Measurements from ENCODE around the gene COL5A1. TPM values are rescaled to one million over a fixed set of nuclear protein-coding genes. Genes with fewer than 3 reads are reported as not detected.
"Not testable (repeated sequence)": the region's sequence is repeated elsewhere in the genome, so short reads cannot be mapped to it uniquely, and the experiment has no call there.

The COL5A1 gene
- total RNA-seq, 4 donors from 2014 or later, result 13.3 to 55.0 (median 27.0) TPM

- no peak for TF ChIP-seq CTCF (IDR thresholded peaks at IDR 0.05)
- no peak for ATAC-seq (ENCODE audit: low FRiP score)
- DNase-seq (ENCODE audit: low spot score), result no peak
Measured at GRCh38 chr9:134710271-134710540, 68.6 kb downstream of the COL5A1 start.

- DNase-seq (ENCODE audit: low spot score), result no peak
- ATAC-seq (ENCODE audit: low FRiP score), result no peak
- TF ChIP-seq CTCF (IDR thresholded peaks at IDR 0.05), result no peak
Measured at GRCh38 chr9:134710901-134711300, 69.3 kb downstream of the COL5A1 start.

GRCh38 chr9:134712243-134712642 is 70.6 kb downstream of the COL5A1 start:
- no peak for TF ChIP-seq CTCF (IDR thresholded peaks at IDR 0.05)
- ATAC-seq (ENCODE audit: low FRiP score) (no peak), DNase-seq (ENCODE audit: low spot score) (no peak)

GRCh38 chr9:134712926-134713325 is 71.3 kb downstream of the COL5A1 start:
- ATAC-seq (ENCODE audit: low FRiP score) (no peak), DNase-seq (ENCODE audit: low spot score) (no peak)
- no peak for TF ChIP-seq CTCF (IDR thresholded peaks at IDR 0.05)

- not testable (repeated sequence) for DNase-seq (ENCODE audit: low spot score); ATAC-seq (ENCODE audit: low FRiP score)
Measured at GRCh38 chr9:134715536-134715935, 73.9 kb downstream of the COL5A1 start.

- DNase-seq (ENCODE audit: low spot score) (no peak), ATAC-seq (ENCODE audit: low FRiP score) (no peak)
- no peak for TF ChIP-seq CTCF (IDR thresholded peaks at IDR 0.05)
Measured at GRCh38 chr9:134716067-134716466, 74.5 kb downstream of the COL5A1 start.

- DNase-seq (ENCODE audit: low spot score) (no peak), ATAC-seq (ENCODE audit: low FRiP score) (no peak)
- TF ChIP-seq CTCF (IDR thresholded peaks at IDR 0.05), result no peak
Measured at GRCh38 chr9:134717056-134717455, 75.5 kb downstream of the COL5A1 start.
